IPS DF 6.9 (cell line): ENCODE measurements around the gene MED15.
"Not testable (repeated sequence)": the region's sequence is repeated elsewhere in the genome, so short reads cannot be mapped to it uniquely, and the experiment has no call there.

Experiments
- DNase-seq: peaks from one replicate; pipeline ENCODE4 v3.0.0-alpha.2; 2013; ENCODE audit warnings: low read depth, low spot score
- H3K27ac ChIP-seq: one replicate; pipeline ENCODE4 v1.5.1; 2013; ENCODE audit warnings: low read length, control low read depth
- H3K27me3 ChIP-seq: 2 replicates; pipeline ENCODE4 v1.6.1; 2013; ENCODE audit warnings: mild to moderate bottlenecking, low read length; ENCODE audit not compliant: control insufficient read depth, insufficient read depth
- H3K36me3 ChIP-seq: 2 replicates; pipeline ENCODE4 v1.6.1; 2013; ENCODE audit warnings: low read length; ENCODE audit not compliant: control insufficient read depth, insufficient read depth
- H3K4me1 ChIP-seq: 2 replicates; pipeline ENCODE4 v1.6.1; 2013; ENCODE audit warnings: low read length; ENCODE audit not compliant: control insufficient read depth, insufficient read depth
- H3K4me3 ChIP-seq: 2 replicates; pipeline ENCODE4 v1.5.1; 2013; ENCODE audit warnings: mild to moderate bottlenecking, low read length
- H3K9me3 ChIP-seq: 2 replicates; pipeline ENCODE4 v1.6.1; 2013; ENCODE audit warnings: low read length, inconsistent platforms; ENCODE audit not compliant: control insufficient read depth, insufficient read depth
- WGBS: extraction: QIAGEN DNeasy Blood & Tissue Kit; methylation state at CpG from one replicate; pipeline ENCODE4 v1.1.7; 2013; ENCODE audit warnings: mixed read lengths, missing lambda C conversion rate; ENCODE audit not compliant: insufficient read length, insufficient coverage; 5-methylcytosine and 5-hydroxymethylcytosine counted together

Gene MED15

GRCh38 chr22:20591295-20591645, 83.9 kb downstream of the MED15 start:
- H3K9me3 ChIP-seq: no peaks in the 10 kb centered on the region
- H3K4me1 ChIP-seq: 0 out of 2 replicates have a peak, but pooled peaks cover 2% of the 10 kb centered on the region

GRCh38 chr22:20591660-20592310, 84.4 kb downstream of the MED15 start:
- H3K4me1 ChIP-seq: 0 out of 2 replicates have a peak, but pooled peaks cover 2% of the 10 kb centered on the region
- DNase-seq: no peak
- H3K36me3 ChIP-seq: peaks cover 4% of the 10 kb centered on the region
- no peaks in the 10 kb centered on the region for H3K9me3 ChIP-seq
- H3K4me3 ChIP-seq: no peak overlapping the region
- WGBS: no CpG with 5 or more reads among the region's 28 CpGs
- H3K27me3 ChIP-seq: no peaks in the 10 kb centered on the region
- no peak overlapping the region for H3K27ac ChIP-seq

More at GRCh38 chr22:20591295-20591645, 83.9 kb downstream of the MED15 start:
- Histone ChIP-seq H3K4me3 (no peak overlapping the region), H3K27me3 (no peaks in the 10 kb centered on the region), H3K36me3 (peaks cover 8% of the 10 kb centered on the region), H3K27ac (no peak overlapping the region)
- no CpG with 5 or more reads among the region's 10 CpGs for WGBS
- DNase-seq: no peak

GRCh38 chr22:20594038-20594437, 86.6 kb downstream of the MED15 start:
- H3K4me3 ChIP-seq, H3K9me3 ChIP-seq, DNase-seq, H3K27ac ChIP-seq, H3K36me3 ChIP-seq, H3K4me1 ChIP-seq, H3K27me3 ChIP-seq: not testable (repeated sequence)

GRCh38 chr22:20594486-20594885, 87.1 kb downstream of the MED15 start:
- DNase-seq, H3K36me3 ChIP-seq, H3K4me3 ChIP-seq, H3K27ac ChIP-seq, H3K27me3 ChIP-seq, H3K9me3 ChIP-seq, H3K4me1 ChIP-seq: not testable (repeated sequence)
- WGBS: no CpG with 5 or more reads among the region's 4 CpGs

GRCh38 chr22:20595461-20595860, 88.1 kb downstream of the MED15 start:
- 0 out of 2 replicates have a peak, but pooled peaks cover 2% of the 10 kb centered on the region for H3K4me1 ChIP-seq
- no peaks in the 10 kb centered on the region for H3K27me3 ChIP-seq
- no peak for DNase-seq
- H3K36me3 ChIP-seq: no peaks in the 10 kb centered on the region; the same call in 1 of the 2 replicates
- WGBS: no CpG with 5 or more reads among the region's 3 CpGs
- no peak overlapping the region for H3K27ac ChIP-seq
- H3K4me3 ChIP-seq: no peak overlapping the region
- no peaks in the 10 kb centered on the region for H3K9me3 ChIP-seq

- DNase-seq: no peak
- Histone ChIP-seq H3K27me3 (no peaks in the 10 kb centered on the region), H3K36me3 (no peaks in the 10 kb centered on the region), H3K9me3 (no peaks in the 10 kb centered on the region), H3K4me1 (0 out of 2 replicates have a peak, but pooled peaks cover 2% of the 10 kb centered on the region), H3K4me3 (no peak overlapping the region), H3K27ac (no peak overlapping the region)
- no CpG with 5 or more reads among the region's 5 CpGs for WGBS
Observed at GRCh38 chr22:20599117-20599516, 91.7 kb downstream of the MED15 start.

GRCh38 chr22:20600137-20600673, 92.8 kb downstream of the MED15 start:
- no peak for DNase-seq
- Histone ChIP-seq H3K4me3 (no peak overlapping the region), H3K9me3 (no peaks in the 10 kb centered on the region), H3K4me1 (0 out of 2 replicates have a peak, but pooled peaks cover 2% of the 10 kb centered on the region), H3K27ac (no peak overlapping the region), H3K27me3 (no peaks in the 10 kb centered on the region), H3K36me3 (no peaks in the 10 kb centered on the region)
- no CpG with 5 or more reads among the region's 8 CpGs for WGBS

- H3K36me3 ChIP-seq: no peaks in the 10 kb centered on the region
Observed at GRCh38 chr22:20601308-20601707, 93.9 kb downstream of the MED15 start.

GRCh38 chr22:20602609-20603164, 95.3 kb downstream of the MED15 start:
- no peaks in the 10 kb centered on the region for H3K36me3 ChIP-seq
- H3K4me1 ChIP-seq: peaks cover 5% of the 10 kb centered on the region; the same call in 1 of the 2 replicates
- H3K9me3 ChIP-seq: no peaks in the 10 kb centered on the region
- no peak overlapping the region for H3K4me3 ChIP-seq
- no peak for DNase-seq
- no CpG with 5 or more reads among the region's 8 CpGs for WGBS
- H3K27me3 ChIP-seq: no peaks in the 10 kb centered on the region
- no peak overlapping the region for H3K27ac ChIP-seq

More at GRCh38 chr22:20601308-20601707, 93.9 kb downstream of the MED15 start:
- Histone ChIP-seq H3K4me1 (peaks cover 2% of the 10 kb centered on the region; the same call in 1 of the 2 replicates), H3K27ac (no peak overlapping the region), H3K4me3 (no peak overlapping the region), H3K9me3 (no peaks in the 10 kb centered on the region), H3K27me3 (no peaks in the 10 kb centered on the region)
- no CpG with 5 or more reads among the region's 7 CpGs for WGBS
- DNase-seq: no peak

GRCh38 chr22:20604092-20604747, 96.8 kb downstream of the MED15 start:
- whole genome bisulfite sequencing: no CpG with 5 or more reads among the region's 23 CpGs
- Histone ChIP-seq H3K4me1 (peaks cover 5% of the 10 kb centered on the region; the same call in 1 of the 2 replicates), H3K9me3 (no peaks in the 10 kb centered on the region), H3K36me3 (no peaks in the 10 kb centered on the region), H3K4me3 (no peak overlapping the region), H3K27me3 (no peaks in the 10 kb centered on the region), H3K27ac (no peak overlapping the region)
- DNase-seq: no peak
